HepG2 (cell line): Measurements from ENCODE around the gene TAT. TPM values are rescaled to one million over a fixed set of nuclear protein-coding genes. Genes with fewer than 3 reads are reported as not detected.

ENCODE experiments used
- CEBPB ChIP-seq: IDR thresholded peaks from 2 replicates; pipeline ENCODE4 v1.6.1; 2011; ENCODE audit warnings: low read depth, low read length, improper control_type of control experiment, borderline replicate concordance
- GLI4 ChIP-seq: sonication (generic); formaldehyde crosslinking; IDR thresholded peaks from 2 replicates; pipeline ENCODE4 v1.5.1; 2020; ENCODE audit warnings: missing genetic modification reagents, mild to moderate bottlenecking, moderate library complexity, borderline replicate concordance
- IKZF1 ChIP-seq: fragments of 450-650 bp; IDR thresholded peaks from 2 replicates; pipeline ENCODE4 v1.7.1; 2016
- MYNN ChIP-seq: sonication (generic); formaldehyde crosslinking; IDR thresholded peaks from 2 replicates; pipeline ENCODE4 v1.4.0; 2020; ENCODE audit warnings: mild to moderate bottlenecking, low read depth, missing genetic modification reagents
- NFE2 ChIP-seq: sonication (generic); formaldehyde crosslinking; IDR thresholded peaks from 2 replicates; pipeline ENCODE4 v1.4.0; 2020; ENCODE audit warnings: missing genetic modification reagents
- PHF8 ChIP-seq: sonication (generic); formaldehyde crosslinking; IDR thresholded peaks from 2 replicates; pipeline ENCODE4 v1.5.0; 2020; ENCODE audit warnings: missing genetic modification reagents
- POLR2A ChIP-seq, 2 experiments: IDR thresholded peaks; 2 replicates each; pipeline ENCODE4 v1.6.1; 2011; ENCODE audit warnings: low read depth in 2 of 2, low read length in 2 of 2, mild to moderate bottlenecking in 1 of 2, moderate library complexity in 1 of 2; ENCODE audit not compliant: insufficient read depth in 1 of 2
- SALL1 ChIP-seq: sonication (generic); formaldehyde crosslinking; IDR thresholded peaks from 2 replicates; pipeline ENCODE4 v1.8.0; 2022; ENCODE audit warnings: mild to moderate bottlenecking, missing genetic modification reagents
- ZMAT3 ChIP-seq: sonication (generic); formaldehyde crosslinking; conservative IDR thresholded peaks from 2 replicates; pipeline ENCODE4 v1.7.0; 2021; ENCODE audit warnings: missing genetic modification reagents
- ZNF430 ChIP-seq: sonication (generic); formaldehyde crosslinking; IDR thresholded peaks from 2 replicates; pipeline ENCODE4 v1.9.0; 2021; ENCODE audit warnings: mild to moderate bottlenecking, missing genetic modification reagents
- ZNF674 ChIP-seq: sonication (generic); formaldehyde crosslinking; IDR thresholded peaks from 2 replicates; pipeline ENCODE4 v1.5.0; 2020; ENCODE audit warnings: low read depth, mild to moderate bottlenecking, missing genetic modification reagents
- polyA plus RNA-seq, 8 experiments: library from polyadenylated mRNA; depleted of rRNA in 3 of 8; stranded (reverse) in 7 of 8; unstranded in 1 of 8; fragments of >200 nt; fragmentation: Illumina TruSeq in 4 of 8; extraction: Trizol in 4 of 8; gene quantifications; 2 replicates each; pipeline versions ENCODE4 v1.2.1 to v1.2.3, GENCODE V29; 2011 to 2016; ENCODE audit warnings: low read depth in 4 of 8, missing spikeins in 1 of 8, mixed read lengths in 1 of 8; ENCODE audit not compliant: insufficient read depth in 1 of 8
- total RNA-seq, 5 experiments: library from RNA; depleted of rRNA; stranded (reverse); fragments of >200 nt; fragmentation: Illumina TruSeq; extraction: Trizol; gene quantifications; 2 replicates each; pipeline ENCODE4 v1.2.3, GENCODE V29; 2016; ENCODE audit warnings: low read depth in 1 of 5
- TF ChIP-seq, protein P1 (sequence below): sonication (generic); formaldehyde crosslinking; IDR thresholded peaks from 2 replicates; pipeline ENCODE4; 2020; ENCODE audit warnings: missing genetic modification reagents, mild to moderate bottlenecking, borderline replicate concordance
- TF ChIP-seq, protein P2 (sequence below): IDR thresholded peaks from 2 replicates; pipeline ENCODE4 v1.6.1; 2012; ENCODE audit warnings: low read length, improper control_type of control experiment
- TF ChIP-seq, protein P3 (sequence below): sonication (generic); formaldehyde crosslinking; IDR thresholded peaks from 2 replicates; pipeline ENCODE4 v1.5.0; 2020; ENCODE audit warnings: mild to moderate bottlenecking, missing genetic modification reagents, borderline replicate concordance

TAT gene
- total and polyA plus RNA-seq, 2 of the 13 experiments (the other 11 are each of a cell fraction or from before 2014, with no cell fraction given) = 1.6 to 5.8 TPM

DNA sequence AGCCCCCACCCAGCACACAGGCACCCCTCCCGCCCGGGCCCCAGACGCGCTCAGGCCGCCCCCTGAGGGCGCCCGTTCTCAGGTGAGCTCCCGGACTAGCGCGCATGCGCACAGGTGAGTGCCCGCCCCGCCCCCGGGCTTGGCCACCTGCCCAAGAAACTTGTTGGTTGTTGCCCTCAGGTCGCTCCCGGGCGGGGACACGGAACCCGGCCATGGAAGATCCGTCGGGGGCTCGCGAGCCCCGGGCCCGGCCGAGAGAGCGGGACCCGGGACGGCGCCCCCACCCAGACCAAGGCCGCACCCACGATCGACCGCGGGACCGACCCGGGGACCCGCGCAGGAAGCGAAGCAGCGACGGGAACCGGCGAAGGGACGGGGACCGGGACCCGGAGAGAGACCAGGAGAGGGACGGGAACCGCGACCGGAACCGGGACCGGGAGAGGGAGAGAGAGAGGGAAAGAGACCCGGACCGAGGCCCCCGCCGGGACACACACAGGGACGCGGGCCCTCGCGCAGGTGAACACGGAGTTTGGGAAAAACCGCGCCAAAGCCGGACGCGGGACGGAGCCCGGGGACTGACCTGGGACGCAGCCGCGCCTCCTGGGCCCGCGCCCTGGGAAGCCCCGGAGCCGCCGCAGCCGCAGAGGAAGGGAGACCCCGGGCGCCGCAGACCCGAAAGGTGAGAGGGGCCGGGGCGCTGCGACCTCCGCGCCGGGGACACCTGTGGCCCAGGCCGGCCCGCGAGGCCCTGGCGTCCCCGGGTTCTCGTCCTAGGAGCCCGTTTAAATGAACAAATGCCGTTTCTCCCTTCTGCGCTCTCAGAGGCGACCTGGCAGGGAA lies 49.3 kb upstream of the TAT start, which contains the start of gene MARVELD3 (continued):
- TF ChIP-seq, protein P1, sequence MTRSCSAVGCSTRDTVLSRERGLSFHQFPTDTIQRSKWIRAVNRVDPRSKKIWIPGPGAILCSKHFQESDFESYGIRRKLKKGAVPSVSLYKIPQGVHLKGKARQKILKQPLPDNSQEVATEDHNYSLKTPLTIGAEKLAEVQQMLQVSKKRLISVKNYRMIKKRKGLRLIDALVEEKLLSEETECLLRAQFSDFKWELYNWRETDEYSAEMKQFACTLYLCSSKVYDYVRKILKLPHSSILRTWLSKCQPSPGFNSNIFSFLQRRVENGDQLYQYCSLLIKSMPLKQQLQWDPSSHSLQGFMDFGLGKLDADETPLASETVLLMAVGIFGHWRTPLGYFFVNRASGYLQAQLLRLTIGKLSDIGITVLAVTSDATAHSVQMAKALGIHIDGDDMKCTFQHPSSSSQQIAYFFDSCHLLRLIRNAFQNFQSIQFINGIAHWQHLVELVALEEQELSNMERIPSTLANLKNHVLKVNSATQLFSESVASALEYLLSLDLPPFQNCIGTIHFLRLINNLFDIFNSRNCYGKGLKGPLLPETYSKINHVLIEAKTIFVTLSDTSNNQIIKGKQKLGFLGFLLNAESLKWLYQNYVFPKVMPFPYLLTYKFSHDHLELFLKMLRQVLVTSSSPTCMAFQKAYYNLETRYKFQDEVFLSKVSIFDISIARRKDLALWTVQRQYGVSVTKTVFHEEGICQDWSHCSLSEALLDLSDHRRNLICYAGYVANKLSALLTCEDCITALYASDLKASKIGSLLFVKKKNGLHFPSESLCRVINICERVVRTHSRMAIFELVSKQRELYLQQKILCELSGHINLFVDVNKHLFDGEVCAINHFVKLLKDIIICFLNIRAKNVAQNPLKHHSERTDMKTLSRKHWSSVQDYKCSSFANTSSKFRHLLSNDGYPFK (CRISPR knock-in tag) = peak; percentile 47; the same call in 1 of the 2 replicates
- no peak for TF ChIP-seq IKZF1
- peak; percentile 81; the same call in 1 of the 2 replicates for TF ChIP-seq ZNF430 (CRISPR knock-in tag)
- TF ChIP-seq, protein P2, sequence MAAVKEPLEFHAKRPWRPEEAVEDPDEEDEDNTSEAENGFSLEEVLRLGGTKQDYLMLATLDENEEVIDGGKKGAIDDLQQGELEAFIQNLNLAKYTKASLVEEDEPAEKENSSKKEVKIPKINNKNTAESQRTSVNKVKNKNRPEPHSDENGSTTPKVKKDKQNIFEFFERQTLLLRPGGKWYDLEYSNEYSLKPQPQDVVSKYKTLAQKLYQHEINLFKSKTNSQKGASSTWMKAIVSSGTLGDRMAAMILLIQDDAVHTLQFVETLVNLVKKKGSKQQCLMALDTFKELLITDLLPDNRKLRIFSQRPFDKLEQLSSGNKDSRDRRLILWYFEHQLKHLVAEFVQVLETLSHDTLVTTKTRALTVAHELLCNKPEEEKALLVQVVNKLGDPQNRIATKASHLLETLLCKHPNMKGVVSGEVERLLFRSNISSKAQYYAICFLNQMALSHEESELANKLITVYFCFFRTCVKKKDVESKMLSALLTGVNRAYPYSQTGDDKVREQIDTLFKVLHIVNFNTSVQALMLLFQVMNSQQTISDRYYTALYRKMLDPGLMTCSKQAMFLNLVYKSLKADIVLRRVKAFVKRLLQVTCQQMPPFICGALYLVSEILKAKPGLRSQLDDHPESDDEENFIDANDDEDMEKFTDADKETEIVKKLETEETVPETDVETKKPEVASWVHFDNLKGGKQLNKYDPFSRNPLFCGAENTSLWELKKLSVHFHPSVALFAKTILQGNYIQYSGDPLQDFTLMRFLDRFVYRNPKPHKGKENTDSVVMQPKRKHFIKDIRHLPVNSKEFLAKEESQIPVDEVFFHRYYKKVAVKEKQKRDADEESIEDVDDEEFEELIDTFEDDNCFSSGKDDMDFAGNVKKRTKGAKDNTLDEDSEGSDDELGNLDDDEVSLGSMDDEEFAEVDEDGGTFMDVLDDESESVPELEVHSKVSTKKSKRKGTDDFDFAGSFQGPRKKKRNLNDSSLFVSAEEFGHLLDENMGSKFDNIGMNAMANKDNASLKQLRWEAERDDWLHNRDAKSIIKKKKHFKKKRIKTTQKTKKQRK = no peak
- TF ChIP-seq ZMAT3 (CRISPR knock-in tag) = peak; percentile 73
- TF ChIP-seq PHF8 (CRISPR knock-in tag) = peak; percentile 84
- no peak for TF ChIP-seq ZNF674 (CRISPR knock-in tag)
- no peak for TF ChIP-seq POLR2A (IDR thresholded peaks at IDR 0.05; ENCODE audit: insufficient read depth in 1 of 2, low read depth in 2 of 2, low read length in 2 of 2)
- TF ChIP-seq CEBPB = no peak
- no peak for TF ChIP-seq NFE2
- TF ChIP-seq SALL1 (CRISPR knock-in tag) = peak; percentile 49; the same call in 1 of the 2 replicates
- no peak for TF ChIP-seq MYNN (CRISPR knock-in tag)
- TF ChIP-seq, protein P3, sequence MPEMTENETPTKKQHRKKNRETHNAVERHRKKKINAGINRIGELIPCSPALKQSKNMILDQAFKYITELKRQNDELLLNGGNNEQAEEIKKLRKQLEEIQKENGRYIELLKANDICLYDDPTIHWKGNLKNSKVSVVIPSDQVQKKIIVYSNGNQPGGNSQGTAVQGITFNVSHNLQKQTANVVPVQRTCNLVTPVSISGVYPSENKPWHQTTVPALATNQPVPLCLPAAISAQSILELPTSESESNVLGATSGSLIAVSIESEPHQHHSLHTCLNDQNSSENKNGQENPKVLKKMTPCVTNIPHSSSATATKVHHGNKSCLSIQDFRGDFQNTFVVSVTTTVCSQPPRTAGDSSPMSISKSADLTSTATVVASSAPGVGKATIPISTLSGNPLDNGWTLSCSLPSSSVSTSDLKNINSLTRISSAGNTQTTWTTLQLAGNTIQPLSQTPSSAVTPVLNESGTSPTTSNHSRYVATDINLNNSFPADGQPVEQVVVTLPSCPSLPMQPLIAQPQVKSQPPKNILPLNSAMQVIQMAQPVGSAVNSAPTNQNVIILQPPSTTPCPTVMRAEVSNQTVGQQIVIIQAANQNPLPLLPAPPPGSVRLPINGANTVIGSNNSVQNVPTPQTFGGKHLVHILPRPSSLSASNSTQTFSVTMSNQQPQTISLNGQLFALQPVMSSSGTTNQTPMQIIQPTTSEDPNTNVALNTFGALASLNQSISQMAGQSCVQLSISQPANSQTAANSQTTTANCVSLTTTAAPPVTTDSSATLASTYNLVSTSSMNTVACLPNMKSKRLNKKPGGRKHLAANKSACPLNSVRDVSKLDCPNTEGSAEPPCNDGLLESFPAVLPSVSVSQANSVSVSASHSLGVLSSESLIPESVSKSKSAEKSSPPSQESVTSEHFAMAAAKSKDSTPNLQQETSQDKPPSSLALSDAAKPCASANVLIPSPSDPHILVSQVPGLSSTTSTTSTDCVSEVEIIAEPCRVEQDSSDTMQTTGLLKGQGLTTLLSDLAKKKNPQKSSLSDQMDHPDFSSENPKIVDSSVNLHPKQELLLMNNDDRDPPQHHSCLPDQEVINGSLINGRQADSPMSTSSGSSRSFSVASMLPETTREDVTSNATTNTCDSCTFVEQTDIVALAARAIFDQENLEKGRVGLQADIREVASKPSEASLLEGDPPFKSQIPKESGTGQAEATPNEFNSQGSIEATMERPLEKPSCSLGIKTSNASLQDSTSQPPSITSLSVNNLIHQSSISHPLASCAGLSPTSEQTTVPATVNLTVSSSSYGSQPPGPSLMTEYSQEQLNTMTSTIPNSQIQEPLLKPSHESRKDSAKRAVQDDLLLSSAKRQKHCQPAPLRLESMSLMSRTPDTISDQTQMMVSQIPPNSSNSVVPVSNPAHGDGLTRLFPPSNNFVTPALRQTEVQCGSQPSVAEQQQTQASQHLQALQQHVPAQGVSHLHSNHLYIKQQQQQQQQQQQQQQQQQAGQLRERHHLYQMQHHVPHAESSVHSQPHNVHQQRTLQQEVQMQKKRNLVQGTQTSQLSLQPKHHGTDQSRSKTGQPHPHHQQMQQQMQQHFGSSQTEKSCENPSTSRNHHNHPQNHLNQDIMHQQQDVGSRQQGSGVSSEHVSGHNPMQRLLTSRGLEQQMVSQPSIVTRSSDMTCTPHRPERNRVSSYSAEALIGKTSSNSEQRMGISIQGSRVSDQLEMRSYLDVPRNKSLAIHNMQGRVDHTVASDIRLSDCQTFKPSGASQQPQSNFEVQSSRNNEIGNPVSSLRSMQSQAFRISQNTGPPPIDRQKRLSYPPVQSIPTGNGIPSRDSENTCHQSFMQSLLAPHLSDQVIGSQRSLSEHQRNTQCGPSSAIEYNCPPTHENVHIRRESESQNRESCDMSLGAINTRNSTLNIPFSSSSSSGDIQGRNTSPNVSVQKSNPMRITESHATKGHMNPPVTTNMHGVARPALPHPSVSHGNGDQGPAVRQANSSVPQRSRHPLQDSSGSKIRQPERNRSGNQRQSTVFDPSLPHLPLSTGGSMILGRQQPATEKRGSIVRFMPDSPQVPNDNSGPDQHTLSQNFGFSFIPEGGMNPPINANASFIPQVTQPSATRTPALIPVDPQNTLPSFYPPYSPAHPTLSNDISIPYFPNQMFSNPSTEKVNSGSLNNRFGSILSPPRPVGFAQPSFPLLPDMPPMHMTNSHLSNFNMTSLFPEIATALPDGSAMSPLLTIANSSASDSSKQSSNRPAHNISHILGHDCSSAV (CRISPR knock-in tag) = no peak
- TF ChIP-seq GLI4 (CRISPR knock-in tag) = peak; percentile 91
